NCI-H446 treated with DMSO at 0.1 percent for 48 hours (cell line): Measurements from ENCODE around the gene BMP8A.
"Not testable (repeated sequence)": the region's sequence is repeated elsewhere in the genome, so short reads cannot be mapped to it uniquely, and the experiment has no call there.

Source experiments
- DNase-seq: peaks from one replicate; lab custom pipeline; 2025; lab: John Stamatoyannopoulos, UW

The BMP8A gene, protein sequence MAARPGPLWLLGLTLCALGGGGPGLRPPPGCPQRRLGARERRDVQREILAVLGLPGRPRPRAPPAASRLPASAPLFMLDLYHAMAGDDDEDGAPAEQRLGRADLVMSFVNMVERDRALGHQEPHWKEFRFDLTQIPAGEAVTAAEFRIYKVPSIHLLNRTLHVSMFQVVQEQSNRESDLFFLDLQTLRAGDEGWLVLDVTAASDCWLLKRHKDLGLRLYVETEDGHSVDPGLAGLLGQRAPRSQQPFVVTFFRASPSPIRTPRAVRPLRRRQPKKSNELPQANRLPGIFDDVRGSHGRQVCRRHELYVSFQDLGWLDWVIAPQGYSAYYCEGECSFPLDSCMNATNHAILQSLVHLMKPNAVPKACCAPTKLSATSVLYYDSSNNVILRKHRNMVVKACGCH

DNA sequence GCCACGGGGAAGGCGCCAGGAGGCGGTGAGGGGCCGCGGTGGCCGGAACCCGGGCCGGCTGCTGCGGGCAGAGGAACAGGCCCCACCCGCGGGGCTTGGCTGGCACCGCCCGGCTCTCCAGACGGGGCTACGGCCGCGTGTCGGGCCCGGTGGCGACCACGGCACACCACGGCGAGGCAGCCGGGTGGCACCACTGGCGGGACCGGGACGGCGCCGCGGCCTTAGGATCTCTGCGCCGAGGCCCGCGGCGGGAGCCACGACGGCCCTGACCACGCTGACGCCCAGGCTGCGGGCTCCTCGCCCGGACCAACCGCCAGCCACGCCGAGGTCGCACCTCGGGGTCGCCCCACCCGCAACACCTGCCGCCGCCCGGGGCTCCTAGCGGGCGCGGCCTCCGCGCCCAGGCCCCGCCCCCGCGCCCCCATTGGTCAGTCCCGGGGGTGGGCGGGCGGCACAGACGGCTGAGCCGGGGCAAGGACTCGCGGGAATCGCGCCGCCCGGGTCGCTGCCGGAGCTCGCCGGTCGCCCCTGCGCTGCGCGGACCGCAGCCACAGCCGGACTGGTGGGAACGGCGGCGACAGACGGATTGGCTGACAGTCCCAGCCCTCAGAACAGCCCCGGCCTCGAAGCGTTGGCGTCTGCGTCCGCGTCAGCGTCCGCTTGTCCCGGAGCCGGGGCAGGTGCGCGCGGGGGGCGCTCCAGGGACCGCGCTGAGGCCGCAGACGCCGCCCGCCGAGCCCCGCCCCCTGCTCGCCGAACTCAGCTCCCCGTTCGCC is at the start of gene BMP8A:
BMP8A (plus strand) TSS at position 491 of the 776 bp plus-strand sequence. CDS start 356 bp downstream, outside the sequence.
- peak; percentile 14 for DNase-seq

DNA sequence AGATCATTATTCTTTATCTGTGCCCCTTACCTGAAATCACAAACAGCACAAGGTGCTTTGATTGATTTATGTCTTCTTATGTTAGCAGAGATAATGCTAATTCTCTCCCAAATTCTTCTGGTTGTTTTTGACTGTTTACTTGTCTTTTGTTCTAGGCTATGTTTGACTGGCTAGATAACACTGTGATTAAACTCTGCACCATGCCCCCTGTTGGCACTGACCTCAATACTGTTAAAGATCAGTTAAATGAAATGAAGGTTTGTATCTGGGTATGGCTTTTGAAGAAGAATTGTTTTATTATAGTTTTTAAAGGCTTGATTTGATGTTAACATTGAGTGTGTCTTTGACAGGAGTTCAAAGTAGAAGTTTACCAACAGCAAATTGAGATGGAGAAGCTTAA is 49.6 kb upstream of the BMP8A start:
- no peak for DNase-seq

DNA sequence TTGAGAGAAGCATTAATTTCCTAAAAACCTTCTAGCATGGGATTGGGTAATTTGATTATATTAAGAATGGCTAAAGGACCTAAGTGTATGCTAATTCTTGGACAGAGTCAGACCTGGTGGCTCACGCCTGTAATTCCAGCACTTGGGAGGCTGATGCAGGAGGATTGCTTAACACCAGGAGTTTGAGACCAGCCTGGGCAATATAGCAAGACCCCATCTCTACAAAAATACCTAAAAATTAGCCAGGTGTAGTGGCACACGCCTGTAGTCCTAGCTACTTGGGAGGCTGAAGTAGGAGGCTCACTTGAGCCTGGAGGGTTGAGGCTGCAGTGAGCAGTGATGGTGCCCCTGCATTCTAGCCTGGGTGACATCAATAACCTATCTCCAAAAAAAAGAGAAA is 45.9 kb upstream of the BMP8A start:
- no peak for DNase-seq

DNA sequence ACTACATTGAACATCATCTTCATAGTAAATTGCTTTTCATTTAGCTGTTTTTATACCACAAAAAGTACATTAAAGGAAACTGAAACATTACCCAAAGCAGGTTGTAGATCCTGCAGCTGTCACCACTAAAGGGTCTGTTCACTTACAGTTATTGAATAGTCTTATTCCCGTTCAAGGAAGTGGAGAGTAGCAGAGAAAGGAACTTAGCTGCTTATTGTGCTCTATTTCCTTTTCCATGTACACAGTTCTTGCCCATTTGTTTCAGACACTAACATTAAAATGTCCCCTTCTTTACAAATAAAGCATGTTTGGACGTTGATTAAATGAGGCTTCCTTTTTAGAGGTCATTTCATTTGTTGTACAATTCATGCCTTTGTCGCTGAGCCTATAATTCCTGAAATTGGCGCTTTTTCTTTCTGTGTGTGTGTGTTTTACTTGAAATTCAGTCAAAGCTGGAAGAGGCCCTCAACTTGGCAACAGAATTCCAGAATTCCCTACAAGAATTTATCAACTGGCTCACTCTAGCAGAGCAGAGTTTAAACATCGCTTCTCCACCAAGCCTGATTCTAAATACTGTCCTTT is 44.4 kb upstream of the BMP8A start:
- DNase-seq: no peak

DNA sequence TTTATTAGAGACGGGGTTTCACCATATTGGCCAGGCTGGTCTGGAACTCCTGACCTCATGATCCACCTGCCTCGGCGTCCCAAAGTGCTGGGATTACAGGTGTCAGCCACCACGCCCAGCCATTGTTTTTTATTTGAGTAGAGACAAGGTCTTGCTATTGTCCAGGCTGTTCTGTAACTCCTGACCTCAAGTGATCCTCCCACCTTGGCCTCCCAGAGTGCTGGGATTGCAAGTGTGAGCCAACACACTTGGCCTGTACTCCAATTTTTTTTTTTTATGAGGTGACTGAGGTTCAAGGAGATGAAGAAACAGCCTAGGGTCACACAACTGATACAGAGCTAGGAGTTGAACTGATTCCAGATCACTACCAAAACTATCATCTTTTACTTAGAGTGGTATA is 41.4 kb upstream of the BMP8A start:
- DNase-seq: not testable (repeated sequence)

DNA sequence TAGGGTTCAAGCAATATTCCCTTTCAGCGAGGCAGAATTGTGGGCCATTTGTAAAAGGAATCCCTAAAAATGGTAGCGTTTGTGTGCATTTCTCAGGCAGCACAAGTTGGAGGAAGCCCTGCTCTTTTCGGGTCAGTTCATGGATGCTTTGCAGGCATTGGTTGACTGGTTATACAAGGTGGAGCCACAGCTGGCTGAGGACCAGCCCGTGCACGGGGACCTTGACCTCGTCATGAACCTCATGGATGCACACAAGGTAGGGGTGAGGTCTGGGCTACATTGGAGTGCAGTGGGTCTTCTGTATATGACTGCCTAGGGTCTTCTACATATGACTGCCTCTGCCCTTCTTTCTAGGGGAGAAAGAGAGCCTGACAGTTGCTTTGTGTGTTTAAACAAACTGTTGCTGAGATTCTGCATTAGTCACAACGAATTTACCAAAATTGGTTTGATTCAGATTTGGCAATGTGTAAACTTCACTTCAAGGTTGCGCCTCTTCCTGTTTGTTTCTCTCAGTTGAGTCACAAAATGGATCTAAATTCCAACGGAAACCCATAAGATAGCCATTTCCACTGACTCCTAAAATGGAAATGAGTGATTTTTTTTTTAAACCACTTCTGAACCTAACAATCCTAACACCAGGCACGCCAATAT is 40.4 kb upstream of the BMP8A start:
- no peak for DNase-seq

DNA sequence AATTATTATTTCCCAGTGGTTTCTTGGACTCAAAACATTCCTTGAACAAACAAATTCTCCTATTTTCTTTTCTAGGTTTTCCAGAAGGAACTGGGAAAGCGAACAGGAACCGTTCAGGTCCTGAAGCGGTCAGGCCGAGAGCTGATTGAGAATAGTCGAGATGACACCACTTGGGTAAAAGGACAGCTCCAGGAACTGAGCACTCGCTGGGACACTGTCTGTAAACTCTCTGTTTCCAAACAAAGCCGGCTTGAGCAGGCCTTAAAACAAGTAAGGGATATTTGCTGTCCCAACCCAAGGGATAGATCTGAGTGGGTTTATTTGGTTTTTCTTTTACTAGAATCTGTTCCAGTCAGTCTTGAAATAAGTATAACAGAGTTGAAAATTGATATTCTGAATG is 39.4 kb upstream of the BMP8A start:
- no peak for DNase-seq

DNA sequence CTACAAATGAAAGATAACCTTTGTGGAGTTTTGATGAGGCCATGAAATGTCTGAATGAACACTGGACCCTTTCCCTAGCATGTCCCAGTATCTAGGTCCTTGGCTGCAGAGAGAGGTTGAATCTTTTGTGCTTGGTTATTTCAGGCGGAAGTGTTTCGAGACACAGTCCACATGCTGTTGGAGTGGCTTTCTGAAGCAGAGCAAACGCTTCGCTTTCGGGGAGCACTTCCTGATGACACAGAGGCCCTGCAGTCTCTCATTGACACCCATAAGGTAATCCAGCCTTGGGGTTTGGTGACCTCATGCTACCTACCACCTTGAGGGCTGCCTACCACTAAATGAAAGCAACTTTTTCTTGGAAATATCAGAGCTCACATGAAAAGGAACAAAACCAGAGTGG is 38.9 kb upstream of the BMP8A start:
- no peak for DNase-seq

DNA sequence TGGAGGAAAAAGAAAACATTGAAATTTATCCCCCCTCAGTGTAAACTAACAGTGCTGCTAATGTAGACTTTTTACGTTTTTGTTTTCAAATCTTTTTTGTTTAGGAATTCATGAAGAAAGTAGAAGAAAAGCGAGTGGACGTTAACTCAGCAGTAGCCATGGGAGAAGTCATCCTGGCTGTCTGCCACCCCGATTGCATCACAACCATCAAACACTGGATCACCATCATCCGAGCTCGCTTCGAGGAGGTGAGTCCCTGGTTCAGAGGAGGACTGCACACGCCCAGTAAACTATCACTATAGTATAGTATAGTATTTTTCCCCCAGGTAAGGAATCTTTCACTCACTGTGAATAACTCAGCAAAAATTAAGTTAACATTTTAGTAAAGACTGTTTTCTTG is 37.8 kb upstream of the BMP8A start:
- no peak for DNase-seq

DNA sequence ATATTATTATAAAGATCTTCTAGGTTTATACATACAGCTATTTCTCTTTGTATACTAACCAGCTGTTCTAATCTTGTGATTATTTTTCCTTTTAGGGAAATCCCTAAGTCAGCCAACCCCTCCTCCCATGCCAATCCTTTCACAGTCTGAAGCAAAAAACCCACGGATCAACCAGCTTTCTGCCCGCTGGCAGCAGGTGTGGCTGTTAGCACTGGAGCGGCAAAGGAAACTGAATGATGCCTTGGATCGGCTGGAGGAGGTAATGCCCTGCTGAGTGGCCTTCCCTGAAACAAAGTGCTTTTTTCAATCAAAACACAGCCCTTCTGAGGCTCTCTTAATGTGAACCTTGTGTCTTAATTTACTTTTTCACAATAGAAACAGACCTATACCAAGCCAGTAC is 32.4 kb upstream of the BMP8A start:
- DNase-seq: no peak

DNA sequence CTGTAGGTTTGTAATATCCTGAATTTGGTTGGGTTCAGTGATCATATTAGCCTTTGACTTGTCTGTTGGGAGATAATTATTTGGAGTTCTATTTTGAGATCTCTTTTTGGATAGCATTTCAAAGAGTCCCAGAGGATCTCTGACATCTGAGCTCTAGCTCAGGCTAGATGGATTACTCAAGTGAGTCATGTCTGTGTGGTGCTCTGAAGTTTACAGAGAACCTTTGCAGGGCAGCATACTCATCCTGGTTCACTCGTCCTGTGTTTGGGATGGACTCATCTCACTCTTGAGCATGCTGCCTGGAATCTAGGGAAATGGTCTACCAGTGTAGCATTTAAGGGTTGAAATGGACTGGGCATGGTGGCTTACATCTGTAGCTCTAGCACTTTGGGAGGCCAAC is 29.4 kb upstream of the BMP8A start:
- DNase-seq: no peak

DNA sequence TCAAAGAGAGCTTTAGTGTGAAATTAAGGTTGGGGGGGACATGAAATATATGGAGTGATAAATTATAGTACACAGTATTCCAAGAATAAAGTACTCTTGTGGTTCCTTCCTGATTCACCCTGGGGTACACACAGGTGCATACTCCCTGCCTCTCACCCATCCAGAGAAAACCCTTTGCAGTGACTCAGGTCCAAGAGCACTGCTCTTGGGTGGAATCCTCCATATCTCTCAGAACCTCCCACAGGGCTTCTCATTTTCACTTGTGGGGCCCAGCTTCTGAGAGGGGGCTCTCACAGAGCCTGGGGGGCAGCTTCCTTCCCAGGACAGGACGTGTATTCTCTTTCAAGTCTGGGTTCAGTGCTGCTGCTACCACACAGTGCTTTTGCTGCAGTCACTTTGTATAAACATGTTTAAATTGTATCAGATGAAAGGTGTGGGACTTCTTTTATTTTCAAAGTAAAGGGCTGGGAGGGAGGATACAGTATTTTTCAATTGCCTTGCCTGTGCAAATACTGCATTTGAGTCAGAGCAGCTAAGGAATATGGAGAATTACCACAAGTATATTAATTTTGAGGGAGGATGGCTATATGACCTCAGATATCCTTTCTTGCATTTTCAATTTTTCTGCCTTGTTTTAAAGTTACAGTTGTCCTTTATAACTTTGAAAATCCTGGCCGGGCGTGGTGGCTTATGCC is 24.9 kb upstream of the BMP8A start:
- no peak for DNase-seq

DNA sequence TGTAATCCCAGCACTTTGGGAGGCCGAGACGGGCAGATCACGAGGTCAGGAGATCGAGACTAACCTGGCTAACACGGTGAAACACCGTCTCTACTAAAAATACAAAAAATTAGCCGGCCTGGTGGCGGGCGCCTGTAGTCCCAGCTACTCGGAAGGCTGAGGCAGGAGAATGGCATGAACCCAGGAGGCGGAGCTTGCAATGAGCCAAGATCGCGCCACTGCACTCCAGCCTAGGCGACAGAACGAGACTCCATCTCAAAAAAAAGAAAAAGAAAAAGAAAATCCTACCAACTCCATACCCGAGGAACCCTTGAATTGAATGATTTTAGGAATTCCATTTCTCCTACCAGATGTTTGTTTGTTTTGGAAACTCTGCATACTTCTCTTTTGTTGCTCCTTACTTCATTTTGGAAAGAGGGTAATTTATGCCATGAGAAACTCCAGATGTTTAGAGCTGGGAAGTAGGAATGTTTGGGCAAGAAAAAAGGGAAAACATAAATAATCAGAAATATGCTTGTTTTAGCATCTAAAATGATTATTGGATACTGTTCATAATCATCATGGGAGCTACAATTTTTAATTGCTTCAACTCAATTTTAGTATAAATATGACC is 24.2 kb upstream of the BMP8A start:
- DNase-seq: not testable (repeated sequence)

DNA sequence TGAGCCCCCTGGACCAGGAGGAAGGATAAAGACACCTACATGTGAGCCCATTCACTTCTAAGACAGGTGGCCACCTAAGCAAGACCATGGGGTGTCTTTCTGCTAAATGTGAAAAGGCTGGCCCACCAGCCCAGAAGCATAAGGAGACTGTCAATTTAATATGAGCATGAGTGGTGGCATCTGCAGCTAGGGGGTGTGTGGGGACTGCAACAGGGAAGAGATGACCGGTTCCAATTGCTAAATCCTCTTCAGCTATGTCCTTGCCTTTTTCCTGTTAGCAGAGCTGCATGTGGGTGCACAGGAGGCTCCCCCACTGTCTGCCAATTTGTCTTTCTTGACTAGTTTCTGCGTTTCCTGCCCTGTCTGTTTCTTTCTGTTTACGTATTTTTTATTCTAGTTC is 22.3 kb upstream of the BMP8A start:
- no peak for DNase-seq

DNA sequence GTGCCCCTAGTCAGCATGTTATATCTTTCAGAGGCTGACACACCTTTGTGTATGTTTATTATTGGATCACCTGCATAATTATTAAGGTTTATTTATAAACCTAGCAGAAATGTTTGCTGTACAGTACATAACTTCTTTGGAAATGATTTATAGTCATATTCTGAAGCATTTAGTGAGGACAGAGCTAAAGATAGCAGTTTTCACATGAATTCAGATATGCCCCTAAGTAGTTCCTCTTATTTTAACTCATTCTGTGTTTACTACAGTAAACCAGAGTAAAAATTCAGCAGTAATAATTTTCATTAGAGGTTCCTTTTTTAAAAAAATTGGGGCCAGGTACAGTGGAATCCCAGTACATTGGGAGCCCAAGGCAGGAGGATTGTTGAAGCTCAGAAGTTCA is 21.4 kb upstream of the BMP8A start:
- DNase-seq: no peak

DNA sequence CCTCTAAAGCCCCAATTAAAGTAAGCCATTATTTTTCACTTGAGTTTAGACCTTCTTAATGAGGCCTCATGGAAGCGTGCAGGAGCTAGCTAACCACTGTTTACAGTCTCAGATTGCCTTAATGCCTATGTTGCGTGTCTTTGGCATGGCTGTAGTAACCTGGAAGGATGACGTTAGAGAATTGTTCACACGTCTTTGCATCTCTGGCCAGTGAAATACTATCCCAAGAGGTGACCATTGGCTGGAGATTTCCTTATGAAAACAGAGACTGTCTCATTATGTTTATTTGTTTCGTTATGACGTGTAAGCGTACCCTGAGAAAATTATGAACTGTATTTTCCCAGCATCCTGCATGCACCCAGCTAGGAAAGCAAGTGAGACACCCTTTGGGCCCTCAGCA is 18.6 kb upstream of the BMP8A start:
- DNase-seq: no peak

DNA sequence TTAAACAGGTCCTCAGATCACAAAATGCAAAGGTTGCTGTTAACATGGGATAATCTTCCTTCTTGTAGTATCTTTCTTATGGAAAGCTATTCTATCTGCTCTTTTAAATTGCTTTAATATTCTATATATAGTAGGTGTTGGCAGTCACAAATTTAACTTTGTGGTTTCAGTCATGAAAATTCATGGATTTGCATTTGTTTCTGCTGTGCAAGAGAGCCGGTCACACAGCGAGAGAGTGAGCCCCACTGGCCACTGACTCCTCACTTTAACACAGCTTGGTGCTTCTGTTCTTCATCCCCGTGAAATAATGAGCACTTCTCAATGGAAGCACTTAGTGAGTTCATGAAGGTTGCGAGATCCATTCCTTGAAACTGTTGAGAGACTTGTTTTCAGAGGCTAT is 18.1 kb upstream of the BMP8A start:
- no peak for DNase-seq

DNA sequence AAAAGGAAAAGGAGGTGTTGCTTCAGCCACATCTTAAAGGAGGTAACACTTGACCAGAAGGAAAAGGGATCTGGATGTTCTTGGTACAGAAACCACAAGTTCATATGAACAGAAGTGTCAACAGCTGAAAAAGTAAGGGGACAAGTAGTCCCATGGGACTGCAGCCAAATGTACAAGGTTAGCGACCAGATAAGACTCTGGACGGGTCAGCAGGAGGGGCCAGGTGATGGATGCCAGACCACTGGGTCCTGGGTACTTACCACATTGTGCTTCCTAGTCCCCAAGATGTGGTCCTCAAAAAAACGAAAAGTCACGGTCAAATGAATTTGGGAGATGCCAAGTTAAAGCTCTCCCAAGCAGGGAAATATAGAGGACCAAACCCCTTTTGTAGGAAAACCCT is 16.6 kb upstream of the BMP8A start:
- DNase-seq: no peak

DNA sequence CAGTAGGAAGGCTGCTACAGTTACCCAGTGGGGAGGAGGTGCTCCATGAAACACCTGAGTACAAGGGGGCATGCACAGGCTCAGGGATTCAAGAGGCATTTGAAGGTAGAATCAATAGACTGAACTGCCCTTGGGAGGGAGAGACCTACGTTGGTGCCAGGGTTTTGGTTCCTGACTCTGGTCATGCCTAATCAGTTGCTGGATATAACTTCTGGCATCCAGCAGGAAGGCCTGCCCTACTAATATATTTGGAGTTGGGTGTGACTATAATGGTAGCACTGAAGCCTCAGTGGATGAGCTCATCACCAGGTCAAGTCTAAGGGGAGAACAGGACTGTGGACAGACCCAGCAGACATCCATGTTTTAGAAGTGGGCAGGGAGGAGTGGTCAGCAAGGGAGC is 15.9 kb upstream of the BMP8A start:
- not testable (repeated sequence) for DNase-seq

DNA sequence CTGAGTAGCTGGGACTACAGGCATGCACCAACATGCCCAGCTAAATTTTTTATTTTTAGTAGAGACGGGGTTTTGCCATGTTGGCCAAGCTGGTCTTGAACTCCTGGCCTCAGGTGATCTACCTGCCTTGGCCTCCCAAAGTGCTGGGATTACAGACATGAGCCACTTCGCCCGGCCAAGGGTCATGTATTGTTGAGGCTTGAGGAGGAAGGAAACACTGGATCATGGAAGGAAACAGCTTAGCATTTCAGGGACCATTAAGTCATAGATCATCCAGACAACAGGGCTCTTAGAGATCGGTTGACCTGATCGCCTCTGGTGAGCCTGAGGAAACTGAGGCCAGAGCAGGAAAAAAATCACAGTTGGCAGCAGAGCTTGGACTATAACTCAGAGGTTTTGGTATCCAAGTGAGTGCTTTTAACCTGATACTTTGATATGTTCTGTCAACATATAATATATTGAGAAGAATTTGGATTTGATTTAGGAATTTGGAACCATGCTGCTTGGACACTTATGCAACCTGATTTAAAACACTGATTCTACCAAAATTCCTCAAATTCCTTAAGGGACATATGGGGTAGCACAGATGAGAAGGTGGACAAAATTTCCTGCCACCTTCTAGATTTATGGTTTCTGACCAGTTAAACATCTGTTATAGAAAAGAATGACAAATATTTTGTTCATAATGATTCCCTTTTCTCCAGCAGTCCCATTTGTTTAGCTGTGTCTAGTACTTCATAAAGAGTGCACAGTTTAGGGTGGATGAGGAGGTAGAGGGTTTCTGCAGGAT is 13.1 kb upstream of the BMP8A start:
- no peak for DNase-seq

DNA sequence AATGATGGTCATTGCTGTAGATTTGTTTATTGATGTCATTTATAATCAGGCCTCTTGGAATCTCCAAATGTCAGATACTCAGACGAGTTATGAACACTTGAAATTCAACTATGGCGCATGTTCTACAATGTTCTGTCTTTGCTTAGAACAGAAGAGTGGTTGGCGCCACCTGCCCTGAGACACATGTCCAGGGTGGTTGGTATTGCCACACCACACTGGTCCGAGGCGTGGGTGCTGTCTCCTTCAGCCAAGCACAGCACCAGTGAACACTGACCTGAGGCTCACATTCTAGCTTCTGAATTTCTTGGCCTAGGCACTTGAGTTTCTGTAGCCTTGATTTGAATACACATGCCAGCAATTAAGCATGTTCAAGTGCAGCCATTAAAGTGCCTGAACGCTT is 10.1 kb upstream of the BMP8A start:
- no peak for DNase-seq
